Lower lobe of right lung (tissue), 2 donors: ENCODE data around the gene TAF7L. TPM values are rescaled to one million over a fixed set of nuclear protein-coding genes. Genes with fewer than 3 reads are reported as not detected.

Source experiments
- ATAC-seq, 2 donors: fragments of 200-7000 bp; cut with Tn5 transposase; one replicate each; pipeline ENCODE4 v1.9.1; 2020 to 2022; ENCODE audit warnings: mild to moderate bottlenecking in 2 of 2, moderate library complexity in 2 of 2
- DNase-seq: peaks from one replicate; pipeline ENCODE4 v3.0.0-alpha.2; 2020
- H3K27ac ChIP-seq: fragments of 200-600 bp; one replicate; pipeline ENCODE4 v1.8.0; 2022
- H3K27me3 ChIP-seq: fragments of 200-600 bp; one replicate; pipeline ENCODE4 v1.8.0; 2022; ENCODE audit warnings: low read depth
- H3K36me3 ChIP-seq: fragments of 200-600 bp; one replicate; pipeline ENCODE4 v1.8.0; 2022; ENCODE audit warnings: mild to moderate bottlenecking
- H3K4me1 ChIP-seq: fragments of 200-600 bp; one replicate; pipeline ENCODE4 v1.8.0; 2022
- H3K4me3 ChIP-seq: fragments of 200-600 bp; one replicate; pipeline ENCODE4 v1.8.0; 2022; ENCODE audit warnings: mild to moderate bottlenecking
- H3K9me3 ChIP-seq: fragments of 200-600 bp; one replicate; pipeline ENCODE4 v1.8.0; 2022
- CTCF ChIP-seq: fragments of 200-600 bp; IDR thresholded peaks from one replicate; pipeline ENCODE4 v1.8.0; 2022; ENCODE audit warnings: antibody characterized with exemption, mild to moderate bottlenecking
- intact Hi-C: fragments of 100-400 bp; cut with DNase I; formaldehyde crosslinking; loops from one replicate; pipeline ENCODE4 v1.11.0; 2022
- total RNA-seq: library from RNA; stranded (reverse); fragmentation: NEBNext Ultra II Directional; extraction: Animal tissue kit (Norgen Biotek cat#: 25700); gene quantifications from one replicate; pipeline ENCODE4 v1.2.1, GENCODE V29; 2021
- donor health status: DM: no; HTN: yes; CAD: no; lungs with severe emphysema.

The TAF7L gene
- total RNA-seq, 1 donor from 2014 or later: not detected

GRCh38 chrX:101258259-101258581 lies 32.9 kb downstream of the TAF7L start:
- H3K27me3 ChIP-seq: no peaks in the 10 kb centered on the region
- no peak for TF ChIP-seq CTCF
- DNase-seq (no peak), ATAC-seq (no peak)
- intact Hi-C loops: no loop called here
- no peak overlapping the region for H3K27ac ChIP-seq
- H3K4me3 ChIP-seq: no peak overlapping the region
- no peaks in the 10 kb centered on the region for H3K36me3 ChIP-seq
- H3K4me1 ChIP-seq: no peaks in the 10 kb centered on the region
- no peaks in the 10 kb centered on the region for H3K9me3 ChIP-seq

- Histone ChIP-seq H3K27ac (no peak overlapping the region), H3K27me3 (no peaks in the 10 kb centered on the region), H3K4me1 (no peaks in the 10 kb centered on the region), H3K9me3 (no peaks in the 10 kb centered on the region), H3K36me3 (no peaks in the 10 kb centered on the region), H3K4me3 (no peak overlapping the region)
- ATAC-seq (no peak), DNase-seq (no peak)
- TF ChIP-seq CTCF: no peak
- intact Hi-C loops: no loop called here
Measured at GRCh38 chrX:101257448-101258258, 33.5 kb downstream of the TAF7L start.

- H3K36me3 ChIP-seq: no peaks in the 10 kb centered on the region
- H3K27ac ChIP-seq: no peak overlapping the region
- no peak for DNase-seq
- no peaks in the 10 kb centered on the region for H3K4me1 ChIP-seq
- no peaks in the 10 kb centered on the region for H3K27me3 ChIP-seq
- no peaks in the 10 kb centered on the region for H3K9me3 ChIP-seq
- intact Hi-C loops: no loop called here
- H3K4me3 ChIP-seq: no peak overlapping the region
- no peak for ATAC-seq
- no peak for TF ChIP-seq CTCF
Measured at GRCh38 chrX:101252634-101253033, 38.5 kb downstream of the TAF7L start.

GRCh38 chrX:101241531-101241930 lies 49.6 kb downstream of the TAF7L start:
- H3K27me3 ChIP-seq: no peaks in the 10 kb centered on the region
- ATAC-seq: no peak
- no peak for DNase-seq
- no peak overlapping the region for H3K27ac ChIP-seq
- no peak overlapping the region for H3K4me3 ChIP-seq
- no peaks in the 10 kb centered on the region for H3K36me3 ChIP-seq
- H3K9me3 ChIP-seq: no peaks in the 10 kb centered on the region
- TF ChIP-seq CTCF: no peak
- intact Hi-C loops: no loop called here
- H3K4me1 ChIP-seq: no peaks in the 10 kb centered on the region

- no peaks in the 10 kb centered on the region for H3K9me3 ChIP-seq
- H3K27me3 ChIP-seq: no peaks in the 10 kb centered on the region
- TF ChIP-seq CTCF: no peak
- H3K36me3 ChIP-seq: no peaks in the 10 kb centered on the region
- H3K27ac ChIP-seq: no peak overlapping the region
- ATAC-seq: no peak
- no peak overlapping the region for H3K4me3 ChIP-seq
- no peak for DNase-seq
- no peaks in the 10 kb centered on the region for H3K4me1 ChIP-seq
- intact Hi-C loops: no loop called here
Measured at GRCh38 chrX:101237041-101237440, 54.1 kb downstream of the TAF7L start.
